GM15510 (cell line): Measurements from ENCODE around the gene ANGPTL7.

Experiments used
- POLR2A ChIP-seq: IDR thresholded peaks from 3 replicates; pipeline ENCODE4 v1.6.1; 2011; ENCODE audit warnings: borderline replicate concordance; ENCODE audit not compliant: insufficient read length; ENCODE audit errors: extremely low read depth

The ANGPTL7 gene

GRCh38 chr1:11188858-11189451 lies at the start of gene ANGPTL7:
Gene ANGPTL7 (plus strand): TSS chr1:11189355. CDS start chr1:11189580, 225 bp downstream.
- no peak for TF ChIP-seq POLR2A

DNA sequence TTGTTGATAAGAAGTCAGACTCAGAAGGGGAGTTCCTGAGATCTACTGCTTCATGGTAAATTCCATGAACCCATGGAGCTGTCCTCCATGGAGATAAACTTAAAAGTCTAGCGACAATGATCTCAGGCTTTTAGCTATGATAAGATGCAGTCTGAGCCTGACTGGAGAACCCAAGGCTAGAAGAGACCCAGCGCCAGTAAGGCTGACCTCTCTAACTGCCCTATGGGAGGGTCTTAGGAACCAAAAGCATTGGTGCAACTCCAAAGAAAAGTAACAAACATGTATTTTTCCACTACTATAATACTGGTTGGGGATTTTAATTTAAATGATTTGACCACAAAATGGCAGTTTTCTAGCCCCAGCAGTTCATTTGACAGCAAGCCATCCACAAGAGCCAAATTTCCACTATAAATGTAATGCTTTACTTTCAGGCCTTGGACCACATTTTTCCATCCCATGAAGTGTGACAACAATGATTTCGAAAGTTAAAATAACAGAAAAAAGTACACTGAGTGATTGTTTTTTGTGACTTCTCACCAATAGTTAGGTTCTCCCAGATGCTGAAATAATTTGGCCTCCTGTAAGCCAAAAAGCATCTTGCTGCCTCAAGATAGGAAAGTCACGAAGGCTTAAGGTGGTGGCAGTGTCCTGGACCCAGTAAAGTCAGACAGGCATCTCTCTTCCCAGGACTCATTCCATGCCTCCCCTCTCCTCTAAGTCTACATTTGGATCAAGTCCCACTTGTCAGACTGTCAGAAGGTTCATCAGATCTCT lies 46.4 kb upstream of the ANGPTL7 start:
- TF ChIP-seq POLR2A, result no peak

DNA sequence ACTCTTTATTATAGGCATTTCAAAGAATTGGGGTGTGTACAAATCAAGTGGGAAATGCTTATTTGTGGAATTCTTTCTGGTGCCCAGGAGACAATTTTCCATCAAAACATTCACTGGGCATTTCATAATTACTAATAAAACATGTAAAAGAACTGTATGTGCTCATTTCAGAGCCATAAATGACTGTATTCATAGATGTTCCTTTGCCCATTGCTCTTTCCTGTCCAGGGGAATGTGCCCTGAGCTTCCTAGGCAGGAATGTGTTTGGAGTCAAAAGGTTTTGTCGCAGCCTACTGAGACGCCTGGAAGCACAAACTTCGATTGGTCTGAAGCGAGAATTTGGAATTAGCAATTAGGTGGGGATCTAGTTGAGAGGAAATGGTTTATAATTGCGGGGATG lies 45.8 kb upstream of the ANGPTL7 start:
- TF ChIP-seq POLR2A, result no peak

- no peak for TF ChIP-seq POLR2A
Observed at GRCh38 chr1:11143907-11144306, 45.2 kb upstream of the ANGPTL7 start.

DNA sequence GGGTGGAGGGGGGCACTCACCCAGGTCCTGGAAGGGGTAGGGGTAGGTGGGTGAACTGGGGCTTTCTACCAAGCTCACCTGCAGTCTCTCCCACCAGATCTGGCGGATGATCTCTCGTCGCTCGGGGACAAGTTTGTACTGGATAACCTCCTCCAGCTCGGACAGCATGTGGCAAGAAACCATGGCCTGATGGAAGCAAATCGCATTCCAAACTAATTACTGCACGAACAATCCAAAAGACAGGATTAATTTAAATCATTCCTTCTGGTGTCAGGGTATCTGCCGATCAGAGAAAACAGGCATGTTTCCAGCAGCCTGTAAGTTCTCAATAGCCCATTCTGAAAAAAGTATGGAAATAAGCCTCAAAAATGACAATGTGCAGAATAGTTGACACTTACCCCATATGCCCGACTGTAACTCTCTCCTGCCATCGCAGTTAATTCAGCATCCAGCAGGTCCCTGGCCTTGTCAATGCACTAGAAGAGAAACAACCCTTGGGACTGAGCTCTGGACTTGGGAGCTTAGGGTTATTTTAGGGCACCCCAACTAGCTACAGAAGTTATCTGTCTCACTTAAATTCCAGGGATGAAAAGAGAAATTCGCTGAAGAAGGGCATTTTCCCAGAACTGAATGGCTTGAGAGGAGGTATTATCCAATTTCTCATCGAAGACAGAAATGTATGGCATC lies 44.4 kb upstream of the ANGPTL7 start:
- TF ChIP-seq POLR2A, result no peak

GRCh38 chr1:11145741-11146140 lies 43.4 kb upstream of the ANGPTL7 start:
- TF ChIP-seq POLR2A, result no peak

GRCh38 chr1:11147197-11147770 lies 41.9 kb upstream of the ANGPTL7 start:
- no peak for TF ChIP-seq POLR2A

GRCh38 chr1:11150326-11150725 lies 38.8 kb upstream of the ANGPTL7 start:
- TF ChIP-seq POLR2A, result no peak

DNA sequence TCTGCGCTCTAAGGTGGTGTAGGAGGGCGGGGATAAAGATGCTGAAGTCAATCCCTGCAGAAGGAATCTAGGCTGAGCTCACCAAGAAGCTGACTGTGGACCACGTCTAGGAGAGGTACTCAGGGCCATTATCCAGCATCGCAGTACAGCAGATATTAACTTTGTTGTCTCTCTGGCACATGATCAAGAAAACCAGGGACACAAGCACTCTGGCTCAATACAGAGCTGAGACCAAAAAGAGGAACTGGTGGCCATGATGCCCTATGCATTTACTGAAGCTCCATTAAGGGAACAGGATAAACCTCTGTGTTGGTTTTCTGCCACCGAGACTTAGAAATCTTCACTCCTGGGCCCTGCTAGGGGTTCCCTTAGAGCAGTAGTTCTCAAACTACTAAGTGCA lies 38.0 kb upstream of the ANGPTL7 start:
- TF ChIP-seq POLR2A, result no peak

- no peak for TF ChIP-seq POLR2A
Observed at GRCh38 chr1:11151826-11152612, 37.1 kb upstream of the ANGPTL7 start.

DNA sequence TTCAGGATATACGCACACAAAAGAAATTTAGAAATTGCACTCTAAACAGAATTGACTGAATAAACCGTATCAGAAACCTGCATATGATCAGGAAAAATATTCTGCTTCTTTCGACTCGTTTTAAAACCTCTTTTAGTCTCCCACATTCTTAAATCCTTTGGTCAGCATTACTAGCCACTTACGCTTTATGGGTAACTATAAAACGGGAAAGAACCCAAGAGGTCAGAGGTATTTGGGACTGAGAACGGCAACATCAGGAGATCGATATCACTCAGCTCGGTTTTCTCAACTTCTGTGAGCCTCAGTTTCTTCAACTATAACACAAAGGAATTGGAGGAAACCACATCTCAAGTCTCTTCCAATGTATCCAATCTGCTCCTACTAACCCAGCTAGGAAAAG lies 36.4 kb upstream of the ANGPTL7 start:
- no peak for TF ChIP-seq POLR2A

DNA sequence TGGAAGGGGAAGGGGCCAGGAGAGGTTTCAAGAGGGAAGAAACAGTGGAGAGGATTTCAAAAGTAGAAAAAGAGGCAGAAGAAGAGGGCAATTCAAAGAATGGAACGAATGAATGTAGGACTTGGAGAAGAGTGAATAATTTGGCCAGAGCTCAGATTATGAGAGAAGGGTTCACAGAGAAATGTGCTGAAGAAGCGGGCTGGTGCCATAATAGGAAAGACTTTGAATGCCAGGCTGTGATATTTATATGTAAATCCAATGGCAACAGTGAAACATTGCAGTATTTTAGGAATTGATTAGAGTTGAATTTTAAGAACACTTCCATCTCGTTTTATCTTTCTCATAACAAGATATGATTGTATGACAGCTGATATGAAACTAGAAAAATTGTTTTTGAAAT lies 36.0 kb upstream of the ANGPTL7 start:
- TF ChIP-seq POLR2A, result no peak

DNA sequence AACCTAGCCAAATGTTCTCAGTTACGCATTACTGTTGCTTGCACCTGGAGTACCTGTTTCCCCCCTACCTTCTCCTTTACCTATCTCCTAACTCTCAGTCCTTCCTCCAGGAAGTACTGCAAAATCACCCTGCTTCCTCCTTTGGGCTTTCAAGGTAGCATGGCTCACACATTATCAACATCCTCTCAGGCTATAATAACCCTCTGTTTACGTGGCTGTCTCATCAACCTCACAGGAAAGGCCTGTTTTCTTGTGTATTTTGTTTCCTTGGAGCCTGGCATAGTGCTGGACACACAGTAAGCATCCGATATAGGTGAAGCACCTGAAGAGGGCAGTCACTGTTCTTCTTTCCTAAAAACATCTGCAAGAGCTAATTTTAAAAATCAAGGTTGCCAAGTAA lies 32.7 kb upstream of the ANGPTL7 start:
- TF ChIP-seq POLR2A, result no peak

GRCh38 chr1:11156963-11157362 lies 32.2 kb upstream of the ANGPTL7 start:
- TF ChIP-seq POLR2A, result no peak

- TF ChIP-seq POLR2A, result no peak
Observed at GRCh38 chr1:11157394-11157793, 31.8 kb upstream of the ANGPTL7 start.
